Sigmoid colon (tissue), 4 donors: ENCODE measurements around the gene SAFB.

Source experiments
- EP300 ChIP-seq, 4 donors: sonication (generic); formaldehyde crosslinking; IDR thresholded peaks; one replicate each; pipeline ENCODE4 v1.6.1; 2017; ENCODE audit warnings: antibody characterized with exemption in 4 of 4
- POLR2A ChIP-seq, 2 donors: fragments of 450-650 bp; IDR thresholded peaks; one replicate each; pipeline ENCODE4 v1.6.1; 2016; ENCODE audit warnings: antibody characterized with exemption in 2 of 2, mild to moderate bottlenecking in 2 of 2, moderate library complexity in 2 of 2
- TF ChIP-seq, protein P1 (sequence below), 4 experiments: fragments of 450-650 bp in 3 of 4; fragments of 200-600 bp in 1 of 4; IDR thresholded peaks; one replicate each; pipeline ENCODE4 v1.5.1; 2016 to 2019; ENCODE audit warnings: antibody characterized with exemption in 4 of 4, mild to moderate bottlenecking in 3 of 4, moderate library complexity in 2 of 4

DNA sequence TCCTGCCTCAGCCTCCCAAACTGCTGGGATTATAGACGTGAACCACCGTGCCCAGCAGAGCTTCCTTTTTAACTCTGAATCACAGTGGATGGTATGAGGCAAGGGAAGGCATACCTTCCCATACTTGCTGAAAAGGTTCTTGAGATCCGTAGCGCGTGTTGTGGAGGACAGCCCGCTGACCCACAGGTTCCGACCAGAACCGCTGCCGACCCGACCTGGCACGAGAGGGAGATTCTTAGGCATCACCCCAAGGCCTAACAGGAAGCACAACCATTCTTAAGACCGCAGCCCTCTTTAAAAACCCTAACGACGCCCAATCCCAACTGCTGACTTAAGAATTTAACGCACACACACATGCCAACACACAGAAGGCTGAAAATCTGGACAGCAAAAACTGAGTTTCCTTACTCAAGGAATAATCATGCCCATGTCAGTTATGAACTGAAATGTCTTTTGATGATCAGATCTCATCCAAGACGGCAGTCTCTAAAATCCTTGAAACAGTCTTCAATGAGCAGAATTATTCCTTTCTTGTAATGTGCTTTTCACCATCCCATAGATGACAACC is 12.9 kb upstream of the SAFB start:
- TF ChIP-seq, protein P1, sequence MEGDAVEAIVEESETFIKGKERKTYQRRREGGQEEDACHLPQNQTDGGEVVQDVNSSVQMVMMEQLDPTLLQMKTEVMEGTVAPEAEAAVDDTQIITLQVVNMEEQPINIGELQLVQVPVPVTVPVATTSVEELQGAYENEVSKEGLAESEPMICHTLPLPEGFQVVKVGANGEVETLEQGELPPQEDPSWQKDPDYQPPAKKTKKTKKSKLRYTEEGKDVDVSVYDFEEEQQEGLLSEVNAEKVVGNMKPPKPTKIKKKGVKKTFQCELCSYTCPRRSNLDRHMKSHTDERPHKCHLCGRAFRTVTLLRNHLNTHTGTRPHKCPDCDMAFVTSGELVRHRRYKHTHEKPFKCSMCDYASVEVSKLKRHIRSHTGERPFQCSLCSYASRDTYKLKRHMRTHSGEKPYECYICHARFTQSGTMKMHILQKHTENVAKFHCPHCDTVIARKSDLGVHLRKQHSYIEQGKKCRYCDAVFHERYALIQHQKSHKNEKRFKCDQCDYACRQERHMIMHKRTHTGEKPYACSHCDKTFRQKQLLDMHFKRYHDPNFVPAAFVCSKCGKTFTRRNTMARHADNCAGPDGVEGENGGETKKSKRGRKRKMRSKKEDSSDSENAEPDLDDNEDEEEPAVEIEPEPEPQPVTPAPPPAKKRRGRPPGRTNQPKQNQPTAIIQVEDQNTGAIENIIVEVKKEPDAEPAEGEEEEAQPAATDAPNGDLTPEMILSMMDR (IDR thresholded peaks at IDR 0.05), result no peak
- no peak for TF ChIP-seq EP300 (IDR thresholded peaks at IDR 0.05)
- no peak for TF ChIP-seq POLR2A (IDR thresholded peaks at IDR 0.05)
